HG02943 (cell line): ENCODE data around the gene GRIN1.

Source experiments
- ATAC-seq: cut with Tn5 transposase; IDR thresholded peaks from one replicate; pipeline ENCODE4 v1.9.1; 2021; ENCODE audit warnings: mild to moderate bottlenecking, low read depth, moderate library complexity; ENCODE audit not compliant: unreplicated experiment

GRIN1 gene

DNA sequence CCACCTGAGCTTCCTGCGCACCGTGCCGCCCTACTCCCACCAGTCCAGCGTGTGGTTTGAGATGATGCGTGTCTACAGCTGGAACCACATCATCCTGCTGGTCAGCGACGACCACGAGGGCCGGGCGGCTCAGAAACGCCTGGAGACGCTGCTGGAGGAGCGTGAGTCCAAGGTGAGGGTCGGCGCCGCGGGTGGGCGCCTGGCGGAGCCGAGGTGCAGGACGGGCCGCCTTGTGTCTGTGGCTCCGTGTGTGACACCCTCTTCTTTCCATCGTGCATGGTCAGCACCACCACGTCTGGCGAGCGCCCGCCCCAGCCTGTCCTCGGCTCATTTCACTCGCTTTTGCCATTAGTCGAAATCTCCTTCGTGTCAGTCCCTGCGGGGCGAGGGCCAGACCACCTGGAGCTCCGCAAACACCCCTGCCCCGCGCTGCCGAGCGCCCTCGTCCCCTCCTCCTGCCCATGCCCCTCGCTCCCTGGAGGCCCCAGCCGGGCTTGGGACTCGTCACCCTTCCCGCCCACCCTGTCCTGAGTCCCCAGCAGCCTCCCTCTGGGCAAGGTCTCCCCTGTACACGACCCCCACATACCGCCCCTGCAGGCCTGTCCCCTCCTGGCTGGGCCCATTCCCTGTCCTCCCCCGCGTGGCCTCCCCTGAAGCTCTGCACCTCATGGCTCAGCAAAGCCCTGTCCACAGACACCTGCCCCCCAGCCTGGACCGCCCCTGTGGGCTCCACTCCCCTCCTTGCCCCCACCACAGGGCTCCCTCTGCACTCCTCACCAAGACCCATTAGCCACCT is 7.0 kb downstream of the GRIN1 start:
- ATAC-seq = no peak

- no peak for ATAC-seq
These were observed 7.6 kb downstream of the GRIN1 start for GRCh38 chr9:137146527-137146918.

GRCh38 chr9:137147091-137147792 is 8.3 kb downstream of the GRIN1 start:
- no peak for ATAC-seq

GRCh38 chr9:137147793-137148160 is 8.8 kb downstream of the GRIN1 start:
- ATAC-seq = no peak

DNA sequence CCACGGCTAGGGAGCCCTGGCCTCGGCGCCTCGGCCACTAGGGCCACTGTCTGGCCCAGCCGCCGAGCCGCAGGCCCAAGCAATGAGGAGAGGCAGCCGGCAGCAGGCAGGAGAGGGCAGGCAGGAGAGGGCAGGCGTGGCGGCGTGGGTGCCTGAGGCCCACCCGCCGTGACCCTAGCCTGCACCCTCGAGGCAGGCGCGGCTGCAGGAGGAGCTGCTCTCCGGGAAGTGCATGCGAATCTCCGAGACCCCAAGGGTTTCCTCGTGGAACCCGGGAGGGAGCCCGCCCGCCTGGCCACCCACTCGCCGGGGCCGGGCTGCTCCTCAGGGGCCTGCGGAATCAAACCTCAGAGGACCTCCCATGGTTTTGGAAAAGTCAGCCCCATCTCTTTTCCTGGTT is 9.3 kb downstream of the GRIN1 start:
- no peak for ATAC-seq

DNA sequence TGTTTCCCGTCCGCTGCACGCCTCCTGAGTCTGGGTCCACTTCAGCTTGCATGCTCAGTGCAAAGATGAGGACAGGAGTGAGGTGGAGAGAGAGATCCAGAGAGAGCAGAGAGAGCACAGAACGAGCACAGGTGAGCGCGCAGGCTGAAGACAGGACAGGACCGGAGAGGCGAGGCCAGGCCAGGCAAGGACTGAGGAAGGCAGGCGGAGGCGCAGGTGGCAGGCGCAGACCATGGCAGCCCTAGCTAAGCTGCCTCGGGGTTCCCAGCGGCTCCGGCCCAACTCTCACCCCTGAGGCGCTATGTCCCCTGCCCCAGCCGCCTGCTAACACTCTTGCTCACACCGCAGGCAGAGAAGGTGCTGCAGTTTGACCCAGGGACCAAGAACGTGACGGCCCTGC is 9.7 kb downstream of the GRIN1 start:
- ATAC-seq = no peak

DNA sequence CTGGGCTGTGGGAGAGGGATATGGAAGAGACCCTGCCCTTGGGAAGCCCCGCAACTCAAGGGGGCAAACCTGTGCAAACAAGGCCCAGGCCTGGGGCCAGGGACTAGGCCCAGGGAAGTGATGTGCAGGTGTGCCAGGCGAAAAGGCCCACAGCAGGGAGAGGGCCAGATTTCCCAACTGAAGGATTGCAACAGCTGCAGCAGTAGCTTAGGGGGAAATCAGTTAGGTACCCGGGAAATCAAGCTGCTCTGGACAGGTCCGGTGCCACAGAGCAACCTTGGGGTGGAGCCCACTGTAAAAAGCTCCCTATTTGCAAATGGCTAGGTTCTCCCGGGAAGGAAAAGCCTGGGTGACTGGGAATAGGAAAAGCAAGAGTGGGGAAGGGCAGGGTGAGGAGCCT is 10.4 kb downstream of the GRIN1 start:
- no peak for ATAC-seq

DNA sequence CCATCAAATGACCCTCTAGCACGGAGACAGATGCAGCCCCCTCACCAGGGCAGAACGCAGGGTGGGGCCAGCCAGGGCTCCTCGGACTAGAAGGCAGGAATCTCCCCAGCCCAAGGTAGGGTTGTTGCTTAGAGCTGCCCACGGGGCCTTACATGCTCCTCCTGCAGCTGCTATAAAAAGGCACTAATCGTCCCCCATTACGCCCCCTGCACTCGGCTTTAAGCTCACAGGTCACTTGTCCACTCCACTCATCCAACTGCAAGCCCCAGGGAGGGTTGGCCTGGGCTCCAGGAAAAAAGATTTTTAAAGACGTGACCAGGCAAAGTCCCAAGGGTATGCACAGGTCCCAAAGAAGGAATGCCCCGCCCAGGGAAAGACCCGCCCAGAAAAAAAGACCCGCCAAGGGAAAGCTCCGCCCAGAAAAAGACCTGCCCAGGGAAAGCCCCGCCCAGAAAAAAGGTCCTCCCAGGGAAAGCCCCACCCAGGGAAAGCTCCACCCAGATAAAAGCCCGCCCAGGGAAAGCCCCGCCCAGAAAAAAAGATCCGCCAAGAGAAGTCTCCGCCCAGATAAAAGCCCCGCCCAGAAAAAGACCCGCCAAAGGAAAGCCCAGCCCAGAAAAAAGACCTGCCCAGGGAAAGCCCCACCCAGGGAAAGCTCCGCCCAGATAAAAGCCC is 11.1 kb downstream of the GRIN1 start:
- ATAC-seq = no peak

DNA sequence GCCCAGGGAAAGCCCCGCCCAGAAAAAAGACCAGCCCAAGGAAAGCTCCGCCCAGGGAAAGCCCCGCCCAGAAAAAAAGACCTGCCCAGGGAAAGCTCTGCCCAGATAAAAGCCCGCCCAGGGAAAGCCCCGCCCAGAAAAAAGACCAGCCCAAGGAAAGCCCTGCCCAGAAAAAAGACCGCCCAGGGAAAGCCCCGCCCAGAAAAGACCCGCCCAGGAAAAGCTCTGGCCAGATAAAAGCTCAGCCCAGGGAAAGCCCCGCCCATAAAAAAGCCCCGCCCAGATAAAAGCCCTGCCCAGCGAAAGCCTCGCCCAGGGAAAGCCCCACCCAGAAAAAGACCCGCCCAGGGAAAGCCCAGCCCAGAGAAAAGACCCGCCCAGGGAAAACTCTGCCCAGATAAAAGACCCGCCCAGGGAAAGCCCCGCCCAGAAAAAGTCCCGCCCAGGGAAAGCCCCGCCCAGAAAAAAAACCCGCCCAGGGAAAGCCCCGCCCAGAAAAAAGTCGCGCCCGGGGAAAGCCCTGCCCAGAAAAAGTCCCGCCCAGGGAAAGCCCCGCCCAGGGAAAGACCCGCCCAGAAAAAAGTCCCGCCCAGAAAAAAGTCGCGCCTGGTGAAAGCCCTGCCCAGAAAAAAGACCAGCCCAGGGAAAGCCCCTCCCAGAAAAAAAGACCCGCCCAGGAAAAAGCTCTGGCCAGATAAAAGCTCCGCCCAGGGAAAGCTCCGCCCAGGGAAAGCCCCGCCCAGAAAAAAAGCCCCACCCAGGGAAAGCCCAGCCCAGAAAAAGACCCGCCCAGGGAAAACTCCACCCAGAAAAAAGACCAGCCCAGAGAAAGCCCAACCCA is 11.9 kb downstream of the GRIN1 start:
- no peak for ATAC-seq

GRCh38 chr9:137152844-137153405 is 14.0 kb downstream of the GRIN1 start:
- no peak for ATAC-seq

- ATAC-seq = no peak
These were observed 17.8 kb downstream of the GRIN1 start for GRCh38 chr9:137156567-137157375.

DNA sequence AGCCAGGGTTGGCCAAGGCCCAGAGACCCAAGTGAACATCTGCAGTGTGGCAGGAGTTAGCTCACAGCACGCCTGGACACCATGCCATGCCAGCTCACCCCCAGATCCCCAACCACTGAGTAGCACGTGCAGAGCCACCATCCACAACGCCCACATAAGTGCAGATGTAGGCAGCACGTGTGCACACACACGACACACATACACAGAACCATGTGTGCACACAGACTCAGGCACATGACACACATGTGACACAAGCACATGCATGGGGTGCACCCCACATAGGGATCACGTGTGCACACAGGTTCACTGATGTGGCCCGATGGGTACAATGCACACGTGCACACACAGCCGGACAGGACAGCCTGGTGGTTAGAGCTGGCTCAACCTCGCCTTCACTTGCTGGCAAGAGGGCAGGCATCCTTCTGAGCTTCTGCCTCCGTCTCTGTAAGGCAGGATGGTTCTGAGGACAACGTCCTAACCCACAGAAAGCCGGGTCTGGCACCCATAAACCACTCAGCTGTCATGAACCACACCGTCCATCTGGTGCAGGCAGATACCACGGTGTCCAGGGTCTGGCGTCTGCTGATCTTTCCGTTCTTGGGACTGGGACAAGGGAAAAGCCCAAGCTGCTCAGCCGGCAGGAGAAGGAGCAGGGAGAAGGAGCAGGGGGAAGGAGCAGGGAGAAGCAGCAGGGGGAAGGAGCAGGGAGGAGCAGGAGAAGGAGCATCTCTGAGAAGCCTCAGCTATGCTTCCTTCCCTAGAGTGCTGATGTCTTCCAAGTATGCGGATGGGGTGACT is 18.9 kb downstream of the GRIN1 start:
- no peak for ATAC-seq

- ATAC-seq = no peak
These were observed 19.7 kb downstream of the GRIN1 start for GRCh38 chr9:137158625-137159024.

- ATAC-seq = no peak
These were observed 20.4 kb downstream of the GRIN1 start for GRCh38 chr9:137159105-137160053.

GRCh38 chr9:137160054-137160425 is 21.1 kb downstream of the GRIN1 start:
- no peak for ATAC-seq

DNA sequence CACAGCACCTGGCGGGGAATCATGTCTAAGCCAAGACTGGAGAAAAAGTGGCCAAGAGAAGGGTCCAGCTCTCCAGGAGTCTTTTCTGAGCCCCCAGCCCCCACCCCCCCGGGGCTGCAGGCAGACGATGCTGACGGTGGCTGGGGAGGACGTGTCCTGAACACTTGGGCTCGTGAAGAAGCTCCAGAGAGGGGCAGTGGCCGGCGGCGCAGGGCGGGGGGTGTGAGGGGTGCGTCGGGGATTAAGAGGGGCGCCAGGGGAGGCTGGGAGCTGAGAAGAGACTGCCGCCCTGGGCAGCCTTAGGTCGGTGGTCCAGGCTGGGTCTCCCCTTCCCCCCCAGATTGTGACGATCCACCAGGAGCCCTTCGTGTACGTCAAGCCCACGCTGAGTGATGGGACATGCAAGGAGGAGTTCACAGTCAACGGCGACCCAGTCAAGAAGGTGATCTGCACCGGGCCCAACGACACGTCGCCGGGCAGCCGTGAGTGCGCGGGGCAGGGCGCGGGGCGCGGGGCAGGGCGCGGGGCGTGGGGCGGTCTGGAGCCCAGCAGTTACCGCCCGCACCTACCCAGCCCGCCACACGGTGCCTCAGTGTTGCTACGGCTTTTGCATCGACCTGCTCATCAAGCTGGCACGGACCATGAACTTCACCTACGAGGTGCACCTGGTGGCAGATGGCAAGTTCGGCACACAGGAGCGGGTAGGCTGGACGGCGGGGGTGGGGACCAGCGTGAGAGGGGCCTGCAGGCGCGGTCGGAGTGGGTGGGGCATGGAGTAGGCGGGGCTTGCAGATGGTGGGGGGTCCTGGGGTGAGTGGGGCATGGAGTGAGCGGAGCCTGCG is 22.0 kb downstream of the GRIN1 start:
- ATAC-seq = no peak
